ENCODE results near the gene DOCK1.

Gene DOCK1

DNA sequence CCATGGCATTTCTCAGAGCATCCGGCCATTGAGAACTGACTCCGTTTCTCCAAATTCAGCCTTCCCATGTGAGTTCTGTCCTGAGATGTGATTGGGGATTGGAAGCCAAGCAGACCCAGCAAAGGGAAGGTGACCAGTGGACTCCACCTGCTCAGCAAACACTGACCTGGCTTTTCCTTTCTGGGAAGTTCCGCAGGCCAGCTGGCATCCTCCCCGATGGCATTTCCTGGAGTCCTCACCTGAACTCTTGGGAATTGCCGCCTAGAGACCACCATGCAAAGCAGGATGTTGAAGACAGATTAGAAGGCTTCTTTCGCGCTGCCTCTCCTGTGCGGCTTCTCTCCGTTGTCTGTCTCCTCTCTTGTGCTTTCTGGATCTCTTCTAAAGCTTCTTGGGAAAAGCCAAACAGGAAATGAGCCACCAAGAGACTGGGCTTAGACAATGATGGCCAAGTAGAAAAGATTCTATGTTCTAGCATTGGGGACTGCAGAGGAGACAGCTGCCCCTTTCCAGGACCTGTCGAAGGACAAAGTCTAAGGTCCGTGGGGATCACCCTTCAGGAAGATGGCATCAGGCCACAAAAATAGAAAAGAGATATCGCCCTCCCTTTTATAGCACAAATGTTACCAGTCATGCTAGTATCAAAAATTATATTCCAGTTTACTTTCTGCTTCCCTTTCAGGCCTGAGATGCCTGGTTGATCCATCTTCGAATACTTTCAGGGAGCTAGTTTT, 394.9 kb downstream of the DOCK1 start:
- peak overlapping the region; percentile 0; the same call in 1 of the 2 replicates for H3K27ac ChIP-seq
- no peak for TF ChIP-seq ZFX (IDR thresholded peaks at IDR 0.05)
- TF ChIP-seq, protein P1, sequence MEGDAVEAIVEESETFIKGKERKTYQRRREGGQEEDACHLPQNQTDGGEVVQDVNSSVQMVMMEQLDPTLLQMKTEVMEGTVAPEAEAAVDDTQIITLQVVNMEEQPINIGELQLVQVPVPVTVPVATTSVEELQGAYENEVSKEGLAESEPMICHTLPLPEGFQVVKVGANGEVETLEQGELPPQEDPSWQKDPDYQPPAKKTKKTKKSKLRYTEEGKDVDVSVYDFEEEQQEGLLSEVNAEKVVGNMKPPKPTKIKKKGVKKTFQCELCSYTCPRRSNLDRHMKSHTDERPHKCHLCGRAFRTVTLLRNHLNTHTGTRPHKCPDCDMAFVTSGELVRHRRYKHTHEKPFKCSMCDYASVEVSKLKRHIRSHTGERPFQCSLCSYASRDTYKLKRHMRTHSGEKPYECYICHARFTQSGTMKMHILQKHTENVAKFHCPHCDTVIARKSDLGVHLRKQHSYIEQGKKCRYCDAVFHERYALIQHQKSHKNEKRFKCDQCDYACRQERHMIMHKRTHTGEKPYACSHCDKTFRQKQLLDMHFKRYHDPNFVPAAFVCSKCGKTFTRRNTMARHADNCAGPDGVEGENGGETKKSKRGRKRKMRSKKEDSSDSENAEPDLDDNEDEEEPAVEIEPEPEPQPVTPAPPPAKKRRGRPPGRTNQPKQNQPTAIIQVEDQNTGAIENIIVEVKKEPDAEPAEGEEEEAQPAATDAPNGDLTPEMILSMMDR (conservative IDR thresholded peaks at IDR 0.05), result no peak

DNA sequence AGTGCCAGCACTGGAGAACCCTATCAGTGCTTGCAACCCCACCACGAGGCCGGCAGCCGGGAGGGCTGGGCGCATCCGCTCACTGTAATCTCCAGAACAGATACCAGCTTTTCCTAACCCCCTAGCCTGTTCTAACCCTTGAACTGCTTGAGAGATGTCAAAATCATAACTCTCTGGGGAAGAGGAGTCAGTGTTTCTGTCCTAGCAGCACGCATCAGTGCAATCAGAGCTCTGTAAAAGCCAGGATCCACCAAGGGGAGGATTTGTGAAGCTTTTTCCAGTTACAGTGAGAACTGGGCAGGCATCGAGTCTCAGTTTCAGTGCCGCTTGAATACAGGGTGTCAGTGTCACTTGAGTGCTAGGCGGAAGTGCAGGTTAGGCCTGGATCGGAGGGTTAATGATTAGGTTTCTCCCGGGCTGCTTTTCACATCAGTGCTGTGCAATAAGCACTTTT, 395.7 kb downstream of the DOCK1 start:
- no peak for TF ChIP-seq ZFX (IDR thresholded peaks at IDR 0.05)
- TF ChIP-seq, protein P1 (conservative IDR thresholded peaks at IDR 0.05), result no peak
- no peak overlapping the region; the same call in 1 of the 2 replicates for H3K27ac ChIP-seq

DNA sequence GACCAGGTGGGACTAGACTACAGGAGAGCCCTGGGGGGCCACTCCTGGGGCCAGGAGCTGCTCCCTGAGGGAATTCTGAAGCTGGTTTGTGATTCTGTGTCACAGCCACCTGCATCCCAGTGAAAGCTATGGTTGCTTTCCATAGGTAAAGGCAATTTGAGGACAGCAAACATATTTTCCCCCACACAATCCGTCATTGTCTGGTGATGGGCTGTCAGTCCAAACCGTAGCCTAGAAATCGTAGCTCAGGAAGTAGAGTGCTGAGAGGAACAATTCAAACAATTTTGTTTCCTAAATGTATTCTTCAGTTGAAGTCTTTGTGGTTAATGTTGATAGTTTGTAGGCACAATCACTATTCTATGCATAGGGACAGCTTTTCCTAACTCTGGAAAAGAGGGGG, 397.1 kb downstream of the DOCK1 start:
- TF ChIP-seq, protein P1 (conservative IDR thresholded peaks at IDR 0.05), result no peak
- TF ChIP-seq ZFX (IDR thresholded peaks at IDR 0.05), result no peak
- no peak overlapping the region for H3K27ac ChIP-seq

DNA sequence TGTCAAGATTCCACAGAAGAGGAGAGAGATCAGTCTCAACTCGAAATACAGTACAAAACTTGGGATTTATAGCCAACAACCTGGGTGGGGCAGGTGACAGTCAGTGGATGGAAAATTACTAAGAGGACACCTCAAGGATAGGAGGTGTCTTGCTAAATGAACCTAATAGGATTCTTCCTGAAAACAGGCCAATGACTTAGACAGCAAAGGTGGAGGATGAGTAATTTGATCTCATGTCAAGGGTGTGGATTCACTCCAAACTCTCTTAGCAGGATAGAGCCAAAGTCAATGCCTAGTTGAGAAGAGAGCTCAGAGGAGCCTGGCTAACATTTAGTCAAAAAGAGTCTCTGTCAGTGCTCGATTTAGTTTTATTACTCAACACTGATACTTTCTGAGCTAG, 397.9 kb downstream of the DOCK1 start:
- no peak overlapping the region for H3K27ac ChIP-seq
- TF ChIP-seq, protein P1 (conservative IDR thresholded peaks at IDR 0.05), result no peak
- no peak for TF ChIP-seq ZFX (IDR thresholded peaks at IDR 0.05)

DNA sequence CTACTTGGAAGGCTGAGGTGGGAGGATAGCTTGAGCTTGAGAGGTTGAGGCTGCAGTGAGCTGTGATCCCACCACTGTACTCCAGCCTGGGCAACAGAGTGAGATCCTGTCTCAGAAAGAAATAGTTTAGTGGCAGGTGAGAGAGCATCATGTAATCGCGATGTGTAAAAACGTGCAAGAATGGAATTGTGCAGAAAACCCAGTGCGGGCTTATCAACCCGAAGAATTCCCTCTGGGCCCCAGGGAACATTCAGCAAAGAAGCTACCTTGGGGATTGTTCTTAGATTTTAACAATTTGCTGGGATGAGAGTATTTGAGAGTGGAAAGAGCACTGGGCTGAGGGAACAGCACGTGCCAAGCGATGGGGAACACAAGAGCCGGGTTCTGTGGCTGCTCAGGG, 398.5 kb downstream of the DOCK1 start:
- no peak overlapping the region for H3K27ac ChIP-seq
- TF ChIP-seq, protein P1 (conservative IDR thresholded peaks at IDR 0.05), result no peak
- no peak for TF ChIP-seq ZFX (IDR thresholded peaks at IDR 0.05)

DNA sequence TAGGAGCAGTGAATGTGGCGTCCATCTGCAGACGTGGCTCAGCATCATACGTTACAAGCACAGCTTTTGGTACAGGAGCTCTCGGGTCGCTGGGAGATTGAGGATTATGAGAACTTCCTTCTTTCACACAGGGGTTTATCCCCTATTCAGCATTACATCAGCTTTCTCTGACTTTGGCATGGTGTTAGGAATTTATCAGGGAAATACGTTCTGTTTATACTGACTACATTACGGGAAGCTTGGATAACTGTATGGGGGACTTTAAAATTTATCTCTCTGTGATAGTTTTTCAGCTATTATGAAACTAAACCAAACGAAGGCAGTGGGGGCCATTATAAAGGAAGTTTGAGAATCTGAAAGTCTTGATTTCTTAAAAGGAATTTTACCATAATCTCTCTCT, 401.3 kb downstream of the DOCK1 start:
- no peak overlapping the region for H3K27ac ChIP-seq
- TF ChIP-seq ZFX (IDR thresholded peaks at IDR 0.05), result no peak
- TF ChIP-seq, protein P1 (conservative IDR thresholded peaks at IDR 0.05), result no peak

DNA sequence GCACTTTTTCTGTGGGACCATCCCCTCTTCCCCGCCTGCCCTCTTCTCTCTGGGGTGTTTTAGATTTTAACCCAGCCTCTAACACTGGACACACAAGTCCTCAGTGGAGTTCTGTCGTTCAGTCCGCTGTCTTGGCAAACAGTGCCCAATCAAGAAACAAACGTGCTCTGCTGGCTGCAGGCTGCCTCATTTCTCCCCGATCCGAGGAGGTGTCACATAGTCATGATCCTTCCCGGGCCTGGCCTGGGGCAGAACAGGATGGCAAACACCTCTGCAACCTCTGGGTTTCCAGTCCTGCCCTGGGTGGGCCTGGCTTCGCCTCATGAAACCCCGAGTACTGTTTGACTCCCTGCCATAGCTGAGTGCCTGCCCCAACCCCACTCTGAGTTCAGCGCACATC, 402.1 kb downstream of the DOCK1 start:
- TF ChIP-seq ZFX (IDR thresholded peaks at IDR 0.05), result no peak
- TF ChIP-seq, protein P1 (conservative IDR thresholded peaks at IDR 0.05), result no peak

More for the DNA sequence above, 402.1 kb downstream of the DOCK1 start:
- no peak overlapping the region for H3K27ac ChIP-seq

Data from C4-2B (cell line).